NCI-H748 (cell line): ENCODE data around the gene SERPINB8.

ENCODE experiments used
- DNase-seq: peaks from one replicate; lab custom pipeline; 2025; ENCODE audit not compliant: unreplicated experiment; lab: John Stamatoyannopoulos, UW

The SERPINB8 gene

DNA sequence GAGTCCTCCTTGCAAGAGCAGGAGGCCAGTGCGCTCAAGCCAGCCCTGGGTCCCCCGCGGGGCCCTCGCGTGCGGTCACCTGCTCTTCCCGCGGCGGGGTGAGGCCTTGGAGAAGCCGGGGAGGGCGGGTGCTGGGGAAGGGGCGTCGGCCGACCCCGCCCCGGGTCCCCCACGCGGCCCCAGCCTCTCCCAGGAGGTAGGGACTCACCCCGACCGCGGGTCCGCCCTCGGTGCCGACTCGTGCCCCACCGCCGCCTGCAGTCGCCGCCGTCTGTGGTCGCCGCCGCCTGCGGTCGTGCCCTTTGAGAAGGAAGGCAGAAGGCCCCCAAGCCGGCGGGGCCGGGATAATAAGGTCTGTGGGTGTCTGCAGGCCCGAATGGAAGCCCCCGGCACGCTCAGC lies 32.7 kb downstream of the SERPINB8 start:
- no peak for DNase-seq

DNA sequence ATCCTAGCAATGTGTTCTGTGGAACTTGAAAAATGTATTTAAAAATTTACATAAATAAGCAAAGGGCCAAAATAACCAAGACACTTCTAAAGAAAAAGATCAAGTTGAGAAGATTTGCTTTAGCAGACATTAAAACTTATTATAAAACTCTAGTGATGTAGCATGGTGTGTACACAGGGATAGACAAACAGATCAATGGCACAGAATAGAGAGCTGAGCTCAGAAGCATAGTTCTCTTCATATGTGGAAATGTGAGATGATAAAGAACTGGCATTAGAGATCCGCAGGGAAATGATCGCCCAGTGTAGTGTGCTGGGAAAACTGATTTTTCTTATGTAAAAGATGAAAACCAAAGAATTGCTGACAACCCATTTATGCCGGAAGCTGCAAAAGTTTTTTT lies 39.4 kb downstream of the SERPINB8 start:
- no peak for DNase-seq

DNA sequence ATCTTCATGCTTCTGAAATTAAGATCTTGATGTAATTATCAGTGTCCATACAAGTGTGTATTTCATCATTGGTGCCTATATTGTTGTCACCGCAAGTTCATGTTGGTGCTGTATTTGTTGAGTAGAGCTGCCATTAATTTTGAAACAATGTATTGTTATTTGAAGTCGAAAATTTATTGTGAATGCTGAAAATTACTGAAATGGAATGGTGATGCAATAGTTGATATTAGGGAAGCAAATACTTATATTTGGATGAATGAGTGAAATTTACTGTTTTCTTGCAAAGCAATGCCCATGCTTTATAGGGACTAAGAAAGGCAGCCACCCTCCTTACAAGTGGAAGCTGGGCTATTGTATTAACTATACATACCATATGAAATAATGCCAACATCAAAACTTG lies 41.6 kb downstream of the SERPINB8 start:
- no peak for DNase-seq

DNA sequence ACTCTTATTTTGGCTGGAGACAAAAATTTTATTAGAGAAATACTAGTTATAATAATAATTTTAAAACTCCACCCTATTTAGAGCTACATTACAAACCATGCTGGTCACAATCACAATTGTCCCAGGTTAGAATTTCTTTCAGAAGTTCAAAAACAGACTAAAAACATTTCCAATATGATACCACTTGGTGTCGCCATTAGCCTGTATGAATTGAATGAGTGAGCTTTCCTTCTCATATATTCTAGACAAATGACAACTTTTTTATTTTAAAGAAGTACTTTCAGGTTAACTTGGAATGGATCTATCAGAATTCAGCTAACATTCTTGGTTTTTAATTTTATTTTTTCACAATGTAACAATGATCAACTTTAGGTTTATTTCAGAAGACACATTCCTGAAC lies 48.0 kb downstream of the SERPINB8 start:
- peak; percentile 58 for DNase-seq

DNA sequence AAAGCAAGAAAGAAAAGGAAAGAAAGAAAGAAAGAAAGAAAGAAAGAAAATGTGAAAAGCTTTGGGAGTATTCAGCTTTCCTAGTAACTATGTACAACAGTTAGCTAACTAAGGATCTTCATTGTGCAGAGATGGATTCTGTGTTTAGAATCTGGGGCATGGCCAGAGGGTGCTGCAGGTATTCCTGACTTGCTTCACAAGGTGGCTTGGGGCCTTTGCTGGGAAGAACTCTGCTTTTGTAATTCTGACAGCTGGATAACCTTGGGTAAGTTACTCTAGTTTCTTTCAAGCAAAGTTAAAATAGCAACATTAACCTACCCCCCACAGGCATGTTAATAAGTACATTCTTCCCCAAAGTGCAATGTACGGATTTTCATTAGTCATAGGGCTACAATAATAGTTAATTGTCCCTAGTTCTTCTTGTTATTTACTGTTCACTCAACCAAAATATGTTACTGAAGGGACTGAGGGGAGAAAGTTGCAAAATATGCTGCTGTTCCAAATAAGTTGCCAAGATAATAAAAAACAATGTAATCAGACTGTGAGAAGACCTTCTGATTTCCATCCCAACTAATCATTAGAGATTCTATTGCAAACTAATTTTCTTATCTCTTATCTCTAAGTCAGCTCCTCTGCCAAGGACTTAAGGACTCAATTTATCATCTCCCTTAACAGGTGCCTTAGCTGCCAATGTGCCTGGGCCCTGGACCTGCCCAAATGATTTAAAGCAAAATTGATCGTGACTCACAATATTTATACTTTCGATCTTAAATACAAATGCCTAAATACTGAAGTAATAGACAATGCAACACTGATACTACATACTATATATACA lies 50.3 kb downstream of the SERPINB8 start:
- DNase-seq: peak; percentile 14

DNA sequence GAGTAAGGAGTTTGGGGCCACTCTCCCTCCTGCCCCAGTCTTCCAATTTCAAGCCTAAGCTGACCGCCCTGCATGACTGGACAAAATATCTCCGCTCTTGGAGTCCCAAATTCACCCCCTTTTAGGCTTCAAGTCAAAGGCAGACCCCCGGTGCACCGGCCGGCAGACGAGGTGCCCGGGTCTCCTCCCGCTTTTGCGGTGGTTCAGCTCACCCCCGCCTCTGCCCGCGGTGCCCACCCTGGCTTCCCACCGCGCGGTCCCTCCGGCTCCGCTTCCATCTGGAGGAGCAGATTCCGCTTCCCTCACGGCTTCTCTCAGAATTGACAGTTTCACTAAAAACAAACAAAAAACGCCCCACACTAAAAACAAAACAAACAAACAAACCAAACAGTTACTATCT lies 56.5 kb downstream of the SERPINB8 start:
- no peak for DNase-seq

DNA sequence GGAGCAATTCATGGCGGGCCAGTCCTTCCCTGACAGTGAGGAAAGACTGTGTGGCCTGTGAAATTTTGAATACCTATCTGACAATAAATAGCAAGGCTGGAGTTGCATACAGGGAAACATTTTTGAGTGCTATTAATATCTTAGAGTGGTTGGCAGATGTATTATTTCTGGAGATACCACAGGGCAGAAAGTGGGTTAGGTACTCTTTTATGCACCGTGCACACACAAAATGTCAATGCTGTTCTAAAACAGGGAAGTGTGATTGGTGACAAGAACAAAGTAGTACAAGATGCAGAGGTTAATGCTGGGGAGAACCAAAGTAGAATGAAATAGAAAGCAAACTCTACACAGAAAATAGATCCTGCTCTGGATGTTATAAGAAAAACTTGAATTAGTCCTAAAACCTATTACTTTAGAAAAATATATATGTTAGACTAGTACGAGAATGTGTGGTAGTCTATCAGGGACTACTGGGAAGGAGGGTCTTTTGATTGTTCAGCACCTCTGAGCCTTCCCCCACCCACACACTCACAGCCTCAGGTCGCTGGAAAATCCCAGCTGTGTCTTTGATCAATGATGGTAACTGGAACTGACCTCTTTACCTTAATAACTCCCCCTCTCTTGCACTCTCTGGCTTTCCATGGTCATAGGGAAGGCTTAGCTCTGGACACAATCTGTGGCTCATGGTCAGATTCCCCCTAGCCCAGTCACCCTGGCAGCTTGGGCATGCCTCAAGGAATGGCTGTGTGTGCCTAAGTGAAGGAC lies 58.2 kb downstream of the SERPINB8 start:
- no peak for DNase-seq

DNA sequence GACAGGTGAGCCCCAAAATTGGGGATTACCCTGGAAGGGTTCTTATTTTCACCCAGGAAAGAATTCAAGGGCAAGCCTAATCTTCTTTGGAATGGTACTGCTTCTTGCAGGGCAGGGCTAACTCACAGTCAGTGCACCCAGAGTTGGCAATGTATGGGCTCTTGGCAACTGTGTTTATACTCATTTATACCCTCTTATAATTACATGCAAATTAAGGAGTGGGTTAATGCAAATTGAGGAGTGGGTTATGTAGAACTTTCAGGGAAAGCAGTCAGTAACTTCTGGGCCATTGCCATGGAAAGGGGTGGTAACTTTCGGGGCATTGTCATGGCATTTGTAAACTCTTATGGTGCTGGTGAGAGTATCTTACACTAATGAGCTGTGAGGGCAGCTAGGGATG lies 59.2 kb downstream of the SERPINB8 start:
- DNase-seq: no peak

DNA sequence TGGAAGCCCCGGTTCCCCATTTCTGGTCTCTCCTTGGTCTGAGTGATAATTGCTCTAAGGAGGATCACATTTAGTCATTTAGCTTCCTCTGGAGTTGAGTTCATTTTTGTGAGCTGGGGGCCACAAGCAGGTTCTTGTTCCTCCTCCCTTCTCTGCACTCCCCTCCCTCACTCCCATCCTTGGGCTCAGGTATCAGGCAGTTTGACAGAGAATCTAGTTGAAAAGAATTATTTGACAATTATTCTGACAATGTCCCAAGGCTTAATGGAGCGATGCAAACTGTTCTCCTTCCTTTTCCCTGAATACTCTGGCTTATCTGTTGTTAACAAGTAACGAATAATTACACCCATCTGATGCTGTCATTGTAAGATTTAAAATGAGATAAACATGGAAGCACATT lies 61.5 kb downstream of the SERPINB8 start:
- DNase-seq: no peak

DNA sequence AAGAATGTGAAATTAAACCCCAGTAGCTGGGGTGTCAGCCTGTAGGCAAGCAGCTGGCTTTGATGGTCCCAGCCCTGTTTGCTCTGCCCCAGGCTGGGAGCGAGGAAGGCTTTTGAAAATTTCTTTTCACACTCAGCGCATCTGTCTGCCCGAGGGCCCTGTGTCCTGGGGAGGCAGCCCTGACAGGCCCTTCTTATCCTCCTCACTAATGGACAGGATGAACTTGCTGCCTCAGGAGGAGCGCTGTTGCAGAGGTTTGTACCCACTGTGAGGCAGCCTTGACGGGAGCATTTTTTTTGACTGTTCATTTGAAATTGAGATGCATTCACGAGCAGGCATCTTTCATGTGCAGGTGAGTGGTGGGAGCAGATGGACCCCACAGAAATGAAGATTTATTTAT lies 62.4 kb downstream of the SERPINB8 start:
- DNase-seq: no peak

DNA sequence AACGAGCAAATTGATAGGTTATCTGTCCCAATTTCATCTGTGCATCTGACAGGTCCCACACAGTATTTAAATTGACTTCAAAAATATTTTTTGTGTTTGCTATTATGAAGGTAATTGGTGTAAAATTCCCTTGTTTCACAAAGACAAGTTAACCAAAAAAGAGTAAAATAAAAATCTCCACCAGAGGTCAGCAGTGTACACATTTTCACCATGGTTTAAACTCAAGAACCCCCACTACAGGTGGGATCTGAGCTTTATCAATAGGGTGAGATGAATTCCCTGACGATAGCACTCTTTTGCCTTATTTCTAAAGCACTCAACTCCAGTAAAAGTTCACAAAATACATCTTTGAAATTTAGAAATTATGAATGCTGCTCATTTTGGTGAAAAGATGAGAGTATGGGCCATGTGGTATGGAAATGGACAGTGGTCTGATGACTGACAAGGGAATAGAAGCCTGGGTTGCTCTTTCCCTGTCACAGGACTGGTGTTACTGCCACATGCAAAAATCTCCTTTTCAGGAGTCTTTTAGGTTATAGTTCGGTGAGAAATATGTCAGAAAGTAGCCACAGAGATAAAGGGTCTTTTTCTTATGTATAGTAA lies 68.0 kb downstream of the SERPINB8 start:
- DNase-seq: peak; percentile 78
